D341Med (cell line): Measurements from ENCODE around the gene STK25.
"Not testable (repeated sequence)": the region's sequence is repeated elsewhere in the genome, so short reads cannot be mapped to it uniquely, and the experiment has no call there.

Experiments
- DNase-seq: peaks from one replicate; pipeline ENCODE4 v3.0.0; 2012; ENCODE audit warnings: low spot score

The STK25 gene

GRCh38 chr2:241507430-241508239, 749 bp downstream of the STK25 start:
- DNase-seq, result peak; percentile 57

- DNase-seq, result peak; percentile 46
Observed at GRCh38 chr2:241506793-241507429, 1.5 kb downstream of the STK25 start.

- DNase-seq, result not testable (repeated sequence)
Observed at GRCh38 chr2:241506317-241506716, 2.1 kb downstream of the STK25 start.

GRCh38 chr2:241505781-241506201, 2.6 kb downstream of the STK25 start:
- DNase-seq, result no peak

- no peak for DNase-seq
Observed at GRCh38 chr2:241505086-241505780, 3.2 kb downstream of the STK25 start.

- no peak for DNase-seq
Observed at GRCh38 chr2:241503776-241504392, 4.5 kb downstream of the STK25 start.

GRCh38 chr2:241502281-241502680, 6.1 kb downstream of the STK25 start:
- DNase-seq, result no peak

- no peak for DNase-seq
Observed at GRCh38 chr2:241501551-241501950, 6.8 kb downstream of the STK25 start.

GRCh38 chr2:241501099-241501541, 7.3 kb downstream of the STK25 start:
- no peak for DNase-seq

- no peak for DNase-seq
Observed at GRCh38 chr2:241500431-241500975, 7.9 kb downstream of the STK25 start.

- DNase-seq, result no peak
Observed at GRCh38 chr2:241500016-241500415, 8.4 kb downstream of the STK25 start.

GRCh38 chr2:241499146-241499965, 9.0 kb downstream of the STK25 start:
- no peak for DNase-seq

- DNase-seq, result no peak
Observed at GRCh38 chr2:241498115-241499070, 10.0 kb downstream of the STK25 start.

GRCh38 chr2:241496904-241497877, 11.2 kb downstream of the STK25 start:
- DNase-seq, result no peak

- DNase-seq, result no peak
Observed at GRCh38 chr2:241496003-241496707, 12.2 kb downstream of the STK25 start.

GRCh38 chr2:241495172-241496002, 13.0 kb downstream of the STK25 start:
- DNase-seq, result no peak

GRCh38 chr2:241494311-241494908, 14.0 kb downstream of the STK25 start:
- no peak for DNase-seq
